Measurements from ENCODE around the gene PSMD11. TPM values are rescaled to one million over a fixed set of nuclear protein-coding genes. Genes with fewer than 3 reads are reported as not detected.

The PSMD11 gene
- total RNA-seq, 1 experiment from 2014 or later, result 212 TPM

DNA sequence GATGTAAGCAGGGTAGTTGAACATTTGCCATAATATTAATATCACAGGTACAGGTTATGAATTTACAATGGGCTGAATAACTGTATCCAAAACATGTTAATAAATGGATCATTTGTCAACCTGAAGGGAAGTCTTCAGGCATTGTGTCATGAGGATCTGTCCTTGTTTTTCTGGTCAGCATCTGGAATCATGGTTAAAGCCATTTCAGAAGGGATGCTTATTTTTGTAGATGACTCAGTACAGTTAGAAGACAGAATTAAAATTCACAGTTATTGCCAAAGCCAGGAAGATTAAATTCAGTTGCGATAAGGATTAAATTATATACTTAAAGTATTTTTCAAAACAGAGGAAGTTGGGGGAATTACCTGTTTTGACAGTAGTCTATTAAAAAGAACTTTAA lies 8.0 kb downstream of the PSMD11 start:
- ChIA-PET POLR2A (no interaction called here), CTCF (no interaction called here)
- no peak overlapping the region for H3K4me3 ChIP-seq (ENCODE audit: low read depth in 2 of 2, low read length in 2 of 2)
- BruUV-seq (replicated peaks), result no TSS peak
- no peaks in the 10 kb centered on the region for H3K9me3 ChIP-seq (ENCODE audit: control insufficient read depth, insufficient read depth, low read depth, low read length)
- intact Hi-C loops (cut with micrococcal nuclease; ENCODE audit: unreplicated experiment) (no loop called here), in situ Hi-C loops (cut with HindIII; ENCODE audit: low pct_unique_long_range_greater_than_20kb, low sequenced_read_pairs) (no loop called here)
- H3K4me1 ChIP-seq (ENCODE audit: control insufficient read depth, insufficient read depth, low read length), result no peaks in the 10 kb centered on the region
- TF ChIP-seq POLR2AphosphoS5 (IDR thresholded peaks at IDR 0.05; ENCODE audit: low read depth, low read length) (no peak), TCF7L2 (IDR thresholded peaks at IDR 0.05; ENCODE audit: low read depth, low read length) (no peak), SIN3A (IDR thresholded peaks at IDR 0.05; ENCODE audit: borderline replicate concordance, insufficient read depth, low read depth, low read length) (no peak)
- TF ChIP-seq, protein P1, sequence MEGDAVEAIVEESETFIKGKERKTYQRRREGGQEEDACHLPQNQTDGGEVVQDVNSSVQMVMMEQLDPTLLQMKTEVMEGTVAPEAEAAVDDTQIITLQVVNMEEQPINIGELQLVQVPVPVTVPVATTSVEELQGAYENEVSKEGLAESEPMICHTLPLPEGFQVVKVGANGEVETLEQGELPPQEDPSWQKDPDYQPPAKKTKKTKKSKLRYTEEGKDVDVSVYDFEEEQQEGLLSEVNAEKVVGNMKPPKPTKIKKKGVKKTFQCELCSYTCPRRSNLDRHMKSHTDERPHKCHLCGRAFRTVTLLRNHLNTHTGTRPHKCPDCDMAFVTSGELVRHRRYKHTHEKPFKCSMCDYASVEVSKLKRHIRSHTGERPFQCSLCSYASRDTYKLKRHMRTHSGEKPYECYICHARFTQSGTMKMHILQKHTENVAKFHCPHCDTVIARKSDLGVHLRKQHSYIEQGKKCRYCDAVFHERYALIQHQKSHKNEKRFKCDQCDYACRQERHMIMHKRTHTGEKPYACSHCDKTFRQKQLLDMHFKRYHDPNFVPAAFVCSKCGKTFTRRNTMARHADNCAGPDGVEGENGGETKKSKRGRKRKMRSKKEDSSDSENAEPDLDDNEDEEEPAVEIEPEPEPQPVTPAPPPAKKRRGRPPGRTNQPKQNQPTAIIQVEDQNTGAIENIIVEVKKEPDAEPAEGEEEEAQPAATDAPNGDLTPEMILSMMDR (IDR thresholded peaks at IDR 0.05), result no peak
- TF ChIP-seq, protein P2, sequence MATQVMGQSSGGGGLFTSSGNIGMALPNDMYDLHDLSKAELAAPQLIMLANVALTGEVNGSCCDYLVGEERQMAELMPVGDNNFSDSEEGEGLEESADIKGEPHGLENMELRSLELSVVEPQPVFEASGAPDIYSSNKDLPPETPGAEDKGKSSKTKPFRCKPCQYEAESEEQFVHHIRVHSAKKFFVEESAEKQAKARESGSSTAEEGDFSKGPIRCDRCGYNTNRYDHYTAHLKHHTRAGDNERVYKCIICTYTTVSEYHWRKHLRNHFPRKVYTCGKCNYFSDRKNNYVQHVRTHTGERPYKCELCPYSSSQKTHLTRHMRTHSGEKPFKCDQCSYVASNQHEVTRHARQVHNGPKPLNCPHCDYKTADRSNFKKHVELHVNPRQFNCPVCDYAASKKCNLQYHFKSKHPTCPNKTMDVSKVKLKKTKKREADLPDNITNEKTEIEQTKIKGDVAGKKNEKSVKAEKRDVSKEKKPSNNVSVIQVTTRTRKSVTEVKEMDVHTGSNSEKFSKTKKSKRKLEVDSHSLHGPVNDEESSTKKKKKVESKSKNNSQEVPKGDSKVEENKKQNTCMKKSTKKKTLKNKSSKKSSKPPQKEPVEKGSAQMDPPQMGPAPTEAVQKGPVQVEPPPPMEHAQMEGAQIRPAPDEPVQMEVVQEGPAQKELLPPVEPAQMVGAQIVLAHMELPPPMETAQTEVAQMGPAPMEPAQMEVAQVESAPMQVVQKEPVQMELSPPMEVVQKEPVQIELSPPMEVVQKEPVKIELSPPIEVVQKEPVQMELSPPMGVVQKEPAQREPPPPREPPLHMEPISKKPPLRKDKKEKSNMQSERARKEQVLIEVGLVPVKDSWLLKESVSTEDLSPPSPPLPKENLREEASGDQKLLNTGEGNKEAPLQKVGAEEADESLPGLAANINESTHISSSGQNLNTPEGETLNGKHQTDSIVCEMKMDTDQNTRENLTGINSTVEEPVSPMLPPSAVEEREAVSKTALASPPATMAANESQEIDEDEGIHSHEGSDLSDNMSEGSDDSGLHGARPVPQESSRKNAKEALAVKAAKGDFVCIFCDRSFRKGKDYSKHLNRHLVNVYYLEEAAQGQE (IDR thresholded peaks at IDR 0.05; ENCODE audit: insufficient read depth in 1 of 2, low read depth in 2 of 2, low read length in 1 of 2), result no peak
- DNase-seq (ENCODE audit: low read depth, low spot score), result no peak
- H3K36me3 ChIP-seq (ENCODE audit: control insufficient read depth, insufficient read depth, low read length), result peaks cover 59% of the 10 kb centered on the region
- H3K27ac ChIP-seq (ENCODE audit: low read length), result no peak overlapping the region
- no peak for ATAC-seq
- H3K27me3 ChIP-seq (ENCODE audit: control insufficient read depth, insufficient read depth, low read length), result no peaks in the 10 kb centered on the region

DNA sequence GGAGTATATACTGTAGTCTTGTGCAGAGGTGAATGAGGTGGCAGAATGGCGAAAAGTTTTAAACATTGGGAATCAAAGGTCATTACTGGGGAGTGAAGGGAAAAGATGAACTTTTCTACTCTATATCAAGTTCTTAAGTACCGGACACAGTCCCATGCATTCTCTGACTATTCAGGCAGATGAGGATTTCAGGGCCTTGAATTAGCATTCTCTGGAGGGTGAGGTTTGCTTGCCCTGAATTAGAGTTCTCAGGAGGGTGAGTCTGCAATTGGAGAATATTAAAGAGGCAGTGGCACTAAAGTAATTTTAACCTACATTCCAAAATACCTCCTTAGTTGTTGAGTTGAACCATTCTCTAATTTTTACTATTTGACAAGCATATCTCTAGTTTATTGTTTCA lies 9.1 kb downstream of the PSMD11 start:
- H3K27ac ChIP-seq (ENCODE audit: low read length), result no peak overlapping the region
- ATAC-seq, result no peak
- no TSS peak for BruUV-seq (replicated peaks)

More for the DNA sequence above, 9.1 kb downstream of the PSMD11 start:
- CTCF ChIA-PET, result no interaction called here
- DNase-seq (ENCODE audit: low read depth, low spot score), result no peak
- no peaks in the 10 kb centered on the region for H3K27me3 ChIP-seq (ENCODE audit: control insufficient read depth, insufficient read depth, low read length)
- in situ Hi-C loops (cut with HindIII; ENCODE audit: low pct_unique_long_range_greater_than_20kb, low sequenced_read_pairs) (no loop called here), intact Hi-C loops (cut with micrococcal nuclease; ENCODE audit: unreplicated experiment) (no loop called here)
- POLR2A ChIA-PET, result no interaction called here
- H3K9me3 ChIP-seq (ENCODE audit: control insufficient read depth, insufficient read depth, low read depth, low read length), result no peaks in the 10 kb centered on the region
- no peak overlapping the region for H3K4me3 ChIP-seq (ENCODE audit: low read depth in 2 of 2, low read length in 2 of 2)
- H3K4me1 ChIP-seq (ENCODE audit: control insufficient read depth, insufficient read depth, low read length), result no peaks in the 10 kb centered on the region
- peaks cover 57% of the 10 kb centered on the region for H3K36me3 ChIP-seq (ENCODE audit: control insufficient read depth, insufficient read depth, low read length)
- TF ChIP-seq, protein P2 (IDR thresholded peaks at IDR 0.05; ENCODE audit: insufficient read depth in 1 of 2, low read depth in 2 of 2, low read length in 1 of 2), result no peak
- TF ChIP-seq, protein P1 (IDR thresholded peaks at IDR 0.05), result no peak
- TF ChIP-seq SIN3A (IDR thresholded peaks at IDR 0.05; ENCODE audit: borderline replicate concordance, insufficient read depth, low read depth, low read length) (no peak), POLR2AphosphoS5 (IDR thresholded peaks at IDR 0.05; ENCODE audit: low read depth, low read length) (no peak), TCF7L2 (IDR thresholded peaks at IDR 0.05; ENCODE audit: low read depth, low read length) (no peak)

Measured in Panc1 (cell line).